SK-N-DZ (cell line): ENCODE results near the gene MAPK9.
A peak's percentile ranks its signal among the peaks of the same experiment; 100 is the strongest.
"Not testable (repeated sequence)": the region's sequence is repeated elsewhere in the genome, so short reads cannot be mapped to it uniquely, and the experiment has no call there.

Experiments used
- DNase-seq: peaks from one replicate; pipeline ENCODE4 v3.0.0-alpha.2; 2015; ENCODE audit warnings: low spot score

MAPK9 gene

DNA sequence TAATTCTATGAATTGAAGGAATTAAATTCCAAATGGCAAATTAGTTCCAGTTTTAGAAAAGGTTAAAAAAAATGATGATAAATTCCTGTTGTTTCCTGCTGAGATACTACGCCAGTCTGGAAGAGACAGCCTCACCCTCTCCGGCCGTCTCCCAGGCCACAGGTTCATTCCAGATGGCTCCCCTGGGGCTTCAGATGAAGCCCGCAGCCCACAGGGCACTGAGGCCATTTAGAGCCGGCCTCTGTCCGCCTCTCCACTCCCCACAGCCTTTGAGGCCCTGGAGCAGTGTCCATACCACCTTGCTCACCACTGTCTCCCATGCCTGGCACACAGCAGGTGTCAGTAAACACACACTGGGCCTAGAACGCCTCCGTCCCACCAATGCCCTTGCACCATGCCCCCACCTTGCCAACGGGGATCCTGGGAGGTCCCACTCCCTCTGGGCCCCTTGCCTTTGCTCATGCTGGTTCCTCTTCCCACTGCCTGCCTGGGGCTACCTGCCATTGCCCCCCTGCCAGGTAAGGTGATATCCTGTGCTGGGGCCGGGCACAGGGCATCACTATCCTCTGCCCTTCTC lies 35.2 kb upstream of the MAPK9 start:
- DNase-seq, result no peak

DNA sequence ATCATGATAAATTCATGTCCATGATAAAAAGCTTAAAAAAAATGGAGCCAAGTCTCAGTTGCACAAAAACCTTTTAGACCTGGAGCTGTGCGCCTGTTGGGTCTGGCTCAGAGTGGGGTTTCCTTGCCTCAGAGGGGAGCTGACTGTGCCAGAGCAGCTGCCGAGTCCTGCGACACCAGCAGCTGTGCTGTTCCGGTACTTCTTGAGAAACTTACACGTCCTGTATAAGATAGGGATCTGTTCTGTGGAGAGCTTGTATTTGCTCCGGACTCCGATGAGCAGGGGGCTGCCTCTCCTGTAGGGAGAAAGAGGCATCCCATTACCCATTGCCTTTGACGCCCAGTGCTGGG lies 32.7 kb upstream of the MAPK9 start:
- DNase-seq, result no peak

DNA sequence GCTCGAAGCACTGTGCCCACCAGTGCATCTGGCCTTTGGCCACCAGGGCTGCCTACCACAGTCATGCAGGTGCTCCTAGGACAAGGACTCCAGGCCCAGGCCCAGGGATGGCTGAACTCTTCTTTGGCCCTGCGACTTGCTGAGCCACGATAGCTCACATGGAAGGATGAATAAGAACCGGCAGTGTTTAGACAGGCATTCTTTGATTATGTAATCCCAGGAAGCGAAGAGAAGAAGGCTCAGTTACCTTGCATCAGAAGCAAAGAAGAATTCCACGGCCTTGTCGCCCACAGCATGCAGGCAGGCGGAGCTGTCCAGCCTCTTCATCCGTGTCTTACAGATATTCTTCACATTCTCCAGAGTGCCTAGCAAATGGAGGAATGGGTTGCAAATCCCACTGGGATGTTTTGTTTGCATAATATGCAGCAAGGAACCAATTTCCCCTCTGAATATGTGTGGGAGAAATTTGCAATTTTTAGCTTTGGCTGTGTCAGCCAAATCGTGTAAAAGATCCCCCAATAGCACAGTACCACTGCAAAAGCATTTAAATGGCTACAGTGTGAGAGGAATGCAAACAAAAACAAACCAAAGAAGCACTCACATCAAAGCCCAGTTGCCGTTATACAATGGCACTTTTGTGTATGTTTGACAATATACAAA lies 32.2 kb upstream of the MAPK9 start:
- no peak for DNase-seq

DNA sequence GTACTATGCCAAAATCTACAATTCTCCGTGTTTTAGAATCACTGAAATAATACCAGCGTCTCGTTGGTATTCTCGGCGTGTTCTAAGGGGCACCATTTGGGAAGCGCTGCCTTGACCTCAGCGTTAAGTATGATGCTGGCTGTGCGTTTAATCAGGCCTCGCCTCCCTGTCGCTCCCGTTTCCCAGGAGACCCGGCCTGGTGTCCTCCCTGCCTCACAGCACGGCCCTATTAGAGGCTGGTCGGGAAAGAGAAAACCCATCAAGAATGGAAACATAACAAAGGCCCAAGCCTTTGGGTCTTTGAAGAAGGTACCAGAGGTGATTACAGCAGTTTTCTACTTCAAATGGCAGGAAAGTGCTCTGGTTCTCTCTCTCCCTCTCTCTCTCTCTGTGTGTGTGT lies 31.3 kb upstream of the MAPK9 start:
- DNase-seq, result peak; percentile 25

DNA sequence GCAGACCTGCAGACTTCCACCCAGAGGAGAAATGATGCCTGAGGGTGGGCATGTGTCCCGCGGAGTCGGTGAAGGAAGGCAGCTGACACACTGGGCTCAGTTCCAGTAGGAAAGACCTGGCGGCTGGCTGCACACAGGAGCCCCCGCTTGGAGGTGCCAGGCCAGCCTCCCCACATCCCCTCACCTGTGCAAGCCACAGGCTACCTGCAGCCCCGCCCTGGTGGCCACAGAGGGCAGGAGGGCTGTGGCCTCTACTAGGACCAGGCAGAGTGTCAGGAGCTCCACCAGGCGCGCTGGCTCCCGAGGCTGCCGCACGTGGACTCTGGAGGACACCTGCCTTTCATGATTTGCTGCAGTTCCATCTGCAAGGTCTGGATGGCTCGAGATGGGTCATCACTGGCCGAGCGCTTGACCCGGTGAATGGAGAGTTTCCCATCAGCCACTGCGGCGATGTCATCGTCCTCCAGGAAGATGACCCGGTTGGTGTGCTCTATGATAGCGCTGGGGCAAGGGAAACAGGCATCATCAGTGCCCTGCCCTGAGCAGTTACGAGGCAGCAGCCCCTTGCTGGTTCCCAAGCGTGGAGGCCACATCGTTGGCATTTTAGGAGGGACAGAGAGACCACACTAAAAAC lies 26.7 kb upstream of the MAPK9 start:
- DNase-seq, result no peak

DNA sequence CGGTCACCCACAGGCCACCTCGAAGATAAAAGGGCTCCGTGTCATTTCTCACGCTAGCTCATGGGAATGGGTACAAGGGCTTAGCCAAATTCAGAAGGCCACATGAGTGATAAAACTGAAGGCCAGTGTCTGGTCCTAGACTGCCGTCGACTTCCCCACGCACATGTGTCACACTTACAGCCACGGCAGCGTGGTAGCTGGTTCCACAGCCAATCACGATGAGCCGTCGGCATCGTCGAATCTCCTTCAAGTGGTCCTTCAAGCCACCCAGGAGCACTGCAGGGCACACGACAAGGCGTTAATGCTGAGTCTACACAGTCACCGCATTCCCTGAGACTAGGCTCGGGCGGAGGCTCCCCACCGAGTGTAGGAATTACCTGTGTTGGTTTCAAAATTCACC lies 24.7 kb upstream of the MAPK9 start:
- no peak for DNase-seq

DNA sequence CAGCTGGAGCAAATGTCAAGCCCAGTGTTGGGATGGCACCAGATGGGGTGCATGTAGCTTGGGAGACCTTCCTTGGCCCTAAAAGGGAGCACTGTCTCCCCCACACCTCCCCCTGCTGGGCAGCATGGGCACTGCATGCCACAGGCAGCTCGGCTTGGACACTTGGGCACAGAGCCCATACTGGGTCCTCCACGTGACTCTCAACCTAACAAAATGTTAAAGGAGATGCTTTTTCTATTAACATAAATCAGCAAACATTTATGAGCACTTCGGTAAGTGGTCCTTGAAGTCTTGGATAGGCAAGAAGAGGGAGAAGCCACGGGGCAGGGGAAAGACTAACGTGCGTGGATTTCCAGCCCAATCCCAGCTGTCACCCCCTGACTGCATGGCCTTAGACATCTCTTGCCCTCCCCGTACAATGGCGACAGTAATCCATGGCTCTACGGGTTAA lies 23.9 kb upstream of the MAPK9 start:
- DNase-seq, result peak; percentile 45

DNA sequence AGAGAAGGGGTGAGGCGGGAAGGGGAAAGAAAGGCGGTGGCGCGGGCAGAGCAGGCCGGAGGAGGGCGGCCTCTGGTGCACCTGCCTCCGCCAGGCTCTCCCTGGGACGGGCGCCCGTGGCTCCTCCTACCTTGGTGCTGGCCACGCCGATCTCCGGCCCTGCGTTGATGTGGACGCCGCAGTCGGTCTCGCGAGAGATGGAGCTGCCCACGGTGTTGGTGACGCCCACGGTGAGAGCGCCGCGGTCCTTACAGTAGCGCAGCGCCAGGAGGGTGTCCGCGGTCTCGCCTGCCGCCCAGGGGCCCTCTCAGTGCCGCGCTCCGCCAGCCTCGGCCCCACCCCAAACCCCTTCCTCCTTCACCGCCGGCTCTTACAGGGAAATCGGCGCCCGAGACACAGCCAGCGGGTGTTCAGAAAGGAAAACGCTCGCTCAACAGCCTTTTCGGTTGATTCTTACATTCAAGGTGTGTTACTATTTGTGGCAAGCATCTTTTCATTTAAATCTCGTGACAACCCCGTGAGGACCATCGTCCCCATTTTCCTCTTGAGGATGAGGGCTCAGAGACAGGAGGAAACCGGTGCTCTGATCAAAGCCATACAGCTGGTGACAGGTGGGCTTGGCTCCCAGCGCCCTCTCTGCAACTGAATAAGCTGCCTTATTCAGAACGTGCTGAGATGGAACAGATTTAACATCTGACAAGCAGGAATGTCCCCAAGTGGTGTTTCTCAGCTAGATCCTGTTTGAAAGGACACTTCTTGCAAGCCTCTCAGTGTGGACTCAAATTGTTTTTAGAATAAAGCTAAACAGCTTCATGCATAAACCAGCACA lies 22.0 kb upstream of the MAPK9 start:
- peak; percentile 94 for DNase-seq

DNA sequence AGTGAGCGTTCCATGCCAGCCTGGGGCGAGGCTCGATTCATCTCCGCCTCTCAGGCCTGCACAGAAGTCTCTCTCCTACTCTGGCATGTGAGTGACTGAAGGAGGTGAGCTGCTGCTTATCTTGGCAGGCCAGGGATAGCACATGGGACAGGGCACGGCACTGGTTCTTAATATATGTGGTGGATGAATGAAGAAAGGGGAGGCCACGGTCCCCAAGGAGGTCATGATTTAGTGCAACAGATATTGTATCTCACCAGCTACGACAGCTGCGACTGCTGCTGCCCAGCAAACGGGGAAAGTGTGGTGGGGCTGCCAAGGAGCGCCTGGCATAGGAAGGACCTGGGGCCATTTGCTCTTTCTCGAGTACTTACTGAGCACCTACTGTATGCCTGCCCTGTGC lies 19.3 kb upstream of the MAPK9 start:
- no peak for DNase-seq

DNA sequence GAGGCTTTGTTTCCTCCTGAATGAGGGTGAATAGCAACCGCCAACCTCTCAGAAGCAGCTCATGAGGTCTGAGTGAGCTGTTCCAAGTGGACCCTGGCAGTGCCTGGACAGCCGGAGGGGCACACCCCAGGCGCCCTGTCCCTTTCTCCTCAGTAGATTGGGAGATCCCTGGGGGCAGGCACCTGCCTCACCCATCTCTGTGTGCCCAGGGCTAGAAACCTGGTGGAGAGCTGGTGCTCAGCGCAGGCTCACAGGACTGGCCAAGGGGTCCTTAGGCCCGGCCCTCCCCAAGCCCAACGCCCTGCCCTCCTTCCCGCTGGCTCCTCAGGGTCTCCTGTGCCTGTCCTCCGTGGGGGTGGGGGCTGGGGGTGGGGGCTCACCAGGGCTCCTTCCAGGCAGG lies 14.9 kb upstream of the MAPK9 start:
- DNase-seq, result no peak

DNA sequence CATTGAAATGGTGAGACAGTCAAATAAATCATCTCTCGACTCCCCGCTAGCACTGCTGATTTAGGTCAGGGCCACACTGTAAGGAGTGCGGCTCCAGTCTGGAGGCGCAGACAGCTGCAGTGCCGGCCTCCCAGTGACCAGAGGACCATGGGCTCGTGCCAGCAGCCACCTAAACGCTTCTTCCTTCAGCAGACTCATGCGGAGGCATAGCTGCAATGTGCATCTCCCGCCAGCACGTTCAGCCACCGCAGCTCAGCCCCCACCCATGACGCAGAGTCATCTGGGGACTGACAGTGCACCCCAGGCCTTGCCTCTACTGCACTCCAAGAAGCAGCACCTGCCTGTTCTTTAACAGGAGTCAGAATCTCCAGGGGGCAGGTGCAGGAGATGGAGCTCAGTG lies 13.6 kb upstream of the MAPK9 start:
- no peak for DNase-seq

DNA sequence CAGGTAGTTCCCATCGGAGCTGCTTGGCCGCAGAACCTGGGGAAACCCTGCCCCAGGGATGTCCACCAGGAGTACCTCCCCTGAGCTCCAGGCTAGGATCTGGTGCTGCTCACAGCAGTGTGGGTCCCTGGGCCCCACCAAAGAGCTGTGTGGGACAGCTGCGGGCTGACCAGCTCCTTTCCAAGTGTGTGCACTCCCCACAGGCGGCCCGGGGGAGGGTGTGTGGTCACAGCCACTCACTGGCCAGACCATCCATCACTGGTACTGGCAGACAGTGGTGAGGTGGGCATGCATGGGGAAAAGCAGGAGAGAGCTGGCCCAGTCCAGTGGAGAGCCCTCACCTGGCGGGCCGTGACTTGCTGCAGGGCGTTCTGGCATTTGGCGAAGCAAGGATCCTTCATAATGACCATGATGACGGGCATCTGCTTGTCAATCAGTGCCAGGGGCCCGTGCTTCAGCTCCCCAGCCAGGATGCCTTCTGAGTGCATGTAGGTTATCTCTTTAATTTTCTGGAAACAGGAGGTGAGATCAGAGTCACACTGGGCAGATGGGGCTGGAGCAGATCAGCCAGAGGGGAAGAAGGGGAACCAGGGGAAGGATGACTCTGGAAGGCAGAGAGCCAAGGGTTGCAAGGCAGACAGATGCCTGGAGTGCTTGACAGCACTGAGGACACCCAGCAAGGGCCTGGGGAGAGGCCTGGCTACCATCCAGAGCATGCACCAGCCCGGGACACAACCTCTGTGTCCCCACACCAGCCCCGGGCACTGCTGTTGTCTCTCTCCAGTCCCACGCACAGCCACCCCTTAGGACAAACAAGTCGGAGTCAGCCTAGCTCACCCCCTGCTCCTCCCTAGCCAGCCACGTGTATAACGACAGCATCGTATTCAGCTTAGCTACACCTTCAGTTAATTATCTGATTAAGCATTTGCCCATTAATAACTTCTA lies 12.8 kb upstream of the MAPK9 start:
- no peak for DNase-seq

DNA sequence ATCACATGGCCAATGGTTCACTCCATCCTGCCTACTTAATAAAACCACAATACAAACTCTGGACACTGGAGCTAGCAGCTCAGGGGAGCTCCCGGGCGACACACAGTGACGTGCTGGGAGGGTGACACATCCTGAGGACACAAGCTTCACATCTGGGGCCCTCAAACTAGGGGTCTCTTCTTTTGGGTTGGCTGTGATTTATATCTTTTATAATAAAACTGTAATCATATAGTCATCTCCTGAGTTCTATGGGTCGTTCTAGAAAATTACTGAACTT lies 12.1 kb upstream of the MAPK9 start:
- DNase-seq, result no peak

DNA sequence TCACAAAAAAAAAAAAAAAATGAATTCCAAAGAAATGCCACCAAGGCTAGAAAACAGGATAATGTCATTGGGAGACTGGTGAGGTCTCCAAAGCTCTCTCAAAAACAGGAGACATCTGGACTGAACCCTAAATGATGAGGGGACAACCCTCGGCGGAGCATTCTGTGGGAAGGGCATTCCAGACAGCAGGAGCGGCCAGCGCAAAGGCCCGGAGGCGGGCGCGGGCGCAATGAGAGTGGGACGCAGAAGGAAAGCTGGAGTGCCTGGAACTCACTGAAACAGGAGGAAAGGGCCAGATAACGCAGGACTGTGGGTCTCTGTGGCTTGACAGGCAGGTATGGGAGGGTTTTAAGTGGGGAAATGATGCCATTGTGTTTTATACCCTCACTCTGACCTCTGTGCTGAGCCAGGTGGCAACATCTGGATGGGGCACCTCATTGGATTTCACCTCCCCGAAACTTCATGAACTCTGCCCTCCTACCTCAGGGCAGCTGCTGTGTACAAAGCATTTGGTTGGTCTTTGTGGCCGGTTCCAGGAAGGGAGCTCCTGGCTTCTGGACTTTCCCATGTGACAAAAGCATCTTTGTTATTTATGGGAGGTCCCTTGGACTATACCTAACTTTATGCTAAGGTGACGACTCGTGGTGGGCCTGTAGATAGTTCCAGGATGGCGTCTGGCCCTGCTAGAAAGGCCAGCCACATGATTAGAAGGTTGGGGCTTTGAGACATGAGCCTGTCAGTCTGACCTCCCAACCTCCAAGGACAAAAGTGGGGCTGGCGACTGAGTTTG lies 11.5 kb upstream of the MAPK9 start:
- no peak for DNase-seq

DNA sequence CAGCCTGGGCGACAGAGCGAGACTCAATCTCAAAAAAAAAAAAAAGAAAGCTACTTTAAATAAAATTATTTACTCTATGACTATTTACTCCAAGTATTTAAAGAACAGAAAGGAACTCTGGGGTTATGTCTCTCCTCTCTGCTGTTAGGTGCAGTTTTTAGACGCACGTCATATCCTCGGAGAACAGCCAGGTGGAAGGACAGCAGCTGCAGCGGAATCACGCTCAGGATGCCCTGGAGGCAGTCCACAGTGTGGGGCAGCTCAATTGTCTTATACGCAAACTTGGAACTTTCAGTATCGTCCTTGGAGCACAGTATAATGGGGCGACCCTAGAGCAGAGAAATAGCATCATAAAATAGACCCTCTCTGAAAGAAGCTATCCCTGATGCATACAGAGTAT lies 10.4 kb upstream of the MAPK9 start:
- no peak for DNase-seq

DNA sequence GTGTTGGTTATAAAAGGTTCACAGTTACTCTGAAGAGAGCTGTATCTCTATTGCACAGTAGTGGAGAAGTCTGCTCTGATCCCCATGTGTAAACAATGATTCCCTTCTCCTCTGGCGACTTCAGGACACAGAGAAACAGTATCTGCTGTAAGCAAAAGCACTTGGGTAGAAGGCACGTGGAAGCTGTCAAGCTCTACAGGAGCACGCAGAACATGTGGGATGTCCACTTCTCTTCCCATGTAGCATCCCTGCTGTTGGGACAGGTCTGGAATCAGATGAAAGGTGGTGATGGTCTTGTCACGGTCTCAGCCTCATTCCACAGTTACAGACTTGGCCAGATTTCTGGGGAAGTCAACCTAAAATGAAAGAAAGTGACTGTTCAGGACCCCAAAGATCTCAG lies 9.4 kb upstream of the MAPK9 start:
- no peak for DNase-seq

DNA sequence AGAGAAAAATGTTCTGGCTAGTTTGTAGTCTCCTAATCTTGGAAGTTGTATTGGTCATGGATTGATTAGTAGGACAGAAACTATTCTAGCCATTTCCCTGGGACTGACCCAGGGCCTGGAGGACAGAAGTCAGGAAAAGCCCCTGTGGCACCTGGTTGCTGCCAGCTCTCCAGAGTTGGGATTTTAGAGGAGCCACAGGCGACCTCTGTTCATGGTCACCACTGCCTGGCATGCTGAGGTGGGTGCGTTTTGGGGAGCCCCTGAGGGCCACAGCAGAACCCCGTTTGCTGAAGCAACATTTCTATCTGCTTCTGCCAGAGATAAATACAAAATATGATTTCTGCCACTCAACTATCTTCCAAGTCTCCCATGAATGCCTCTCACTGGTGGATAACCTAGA lies 7.6 kb upstream of the MAPK9 start:
- no peak for DNase-seq

DNA sequence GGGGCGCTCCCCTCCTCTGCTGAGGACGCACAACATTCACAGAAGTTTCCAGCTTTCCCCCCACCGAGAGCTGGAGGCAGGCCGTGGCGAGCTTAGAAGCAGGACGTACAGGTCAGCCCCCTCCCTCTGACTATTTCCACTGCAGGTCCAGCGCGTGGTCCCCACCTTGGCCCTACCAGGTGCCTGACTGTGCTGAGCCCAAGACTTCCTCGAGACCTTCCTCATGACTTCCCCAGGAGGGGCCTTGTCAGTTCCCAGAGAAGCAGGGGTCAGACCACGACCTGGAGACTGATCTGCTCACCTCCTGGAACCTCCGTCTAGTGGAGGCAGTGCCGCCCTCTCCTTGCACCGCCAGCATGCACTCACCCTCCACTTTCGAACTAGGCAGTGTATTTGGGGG lies 7.1 kb upstream of the MAPK9 start:
- DNase-seq, result not testable (repeated sequence)

DNA sequence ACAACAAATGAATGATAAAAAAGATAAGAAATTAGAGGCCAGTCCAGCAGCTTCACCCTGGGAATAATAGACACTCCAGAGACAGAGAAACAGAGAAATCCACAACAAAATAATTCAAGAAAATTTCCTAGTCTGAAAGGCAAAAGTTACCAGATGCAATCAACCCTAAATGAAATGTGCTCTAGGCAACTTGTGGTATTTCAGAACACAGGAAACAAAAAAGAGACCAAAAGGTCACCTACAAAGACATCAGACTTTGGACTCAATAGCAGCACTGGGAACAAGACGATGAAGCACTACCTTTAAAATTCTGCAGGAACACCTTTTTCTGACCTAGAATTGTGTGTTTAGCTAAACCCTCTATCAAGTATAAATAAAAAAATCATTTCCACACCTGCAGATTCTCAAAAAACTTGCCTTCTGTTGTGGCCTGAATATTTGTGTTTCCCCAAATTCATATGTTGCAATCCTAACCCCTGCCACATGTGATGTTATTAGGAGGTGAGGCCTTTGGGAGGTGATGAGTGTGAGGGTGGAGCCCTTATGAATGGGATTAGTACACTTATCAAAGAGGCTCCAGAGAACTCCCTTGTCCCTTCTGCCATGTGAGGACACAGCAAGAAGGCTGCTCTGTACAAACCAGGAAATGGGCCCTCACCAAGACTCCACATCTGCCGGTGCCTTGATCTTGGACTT lies 5.9 kb upstream of the MAPK9 start:
- DNase-seq, result no peak

DNA sequence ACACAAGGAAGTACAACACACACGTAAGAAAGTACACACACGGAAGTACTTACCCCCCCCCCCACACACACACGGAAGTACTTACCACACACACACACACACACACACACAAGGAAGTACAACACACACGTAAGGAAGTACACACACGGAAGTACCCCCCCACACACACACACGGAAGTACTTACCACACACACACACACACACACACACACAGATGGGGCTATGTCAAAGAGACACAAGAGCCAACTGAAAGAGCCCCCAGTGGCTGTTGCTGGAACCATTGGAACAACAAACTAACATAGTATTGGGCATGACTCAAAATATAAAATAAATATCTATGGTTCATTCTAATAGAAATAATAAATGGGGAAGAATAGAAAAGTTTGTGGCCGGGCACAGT lies 4.9 kb upstream of the MAPK9 start:
- DNase-seq, result no peak
